ENCODE results near the gene DYNLT1.

DNA sequence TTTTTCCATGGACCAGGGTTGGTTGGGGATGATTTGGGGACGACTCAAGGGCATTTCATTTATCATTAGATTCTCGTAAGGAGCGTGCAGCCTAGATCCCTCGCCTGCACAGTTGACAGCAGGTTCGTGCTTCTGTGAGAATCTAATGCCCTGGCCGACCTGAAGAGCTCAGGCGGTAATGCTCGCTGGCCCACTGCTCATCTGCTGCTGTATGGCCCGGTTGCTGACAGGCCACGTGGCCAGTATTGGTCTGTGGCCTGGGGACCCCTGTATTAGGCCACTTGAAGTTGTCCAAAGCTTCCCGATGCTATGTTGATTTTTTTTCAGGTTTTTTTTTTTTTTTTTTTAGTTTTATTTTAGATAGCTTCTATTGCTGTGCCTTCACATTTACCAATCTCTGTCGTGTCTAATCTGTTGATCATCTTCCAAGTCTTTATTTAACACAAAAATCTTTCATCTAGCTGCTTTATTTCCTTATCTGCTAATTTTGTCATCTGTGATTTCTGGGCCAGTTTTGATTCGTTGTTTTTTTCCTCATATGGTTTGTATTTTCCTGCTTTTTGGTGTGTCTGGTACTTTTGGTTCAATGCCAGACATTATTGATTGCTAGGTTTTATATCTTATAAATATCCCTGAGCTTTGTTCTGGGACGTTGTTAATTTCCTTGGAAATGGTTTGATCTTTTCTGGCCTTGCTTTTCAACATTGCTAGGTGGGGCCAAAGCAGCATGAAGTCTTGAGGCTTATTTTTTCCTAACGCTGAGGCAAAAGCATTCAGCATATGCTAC lies 41.1 kb downstream of the DYNLT1 start:
- no peak for TF ChIP-seq EZH2 (IDR thresholded peaks at IDR 0.05; ENCODE audit: low read depth)
- TF ChIP-seq, protein P1, sequence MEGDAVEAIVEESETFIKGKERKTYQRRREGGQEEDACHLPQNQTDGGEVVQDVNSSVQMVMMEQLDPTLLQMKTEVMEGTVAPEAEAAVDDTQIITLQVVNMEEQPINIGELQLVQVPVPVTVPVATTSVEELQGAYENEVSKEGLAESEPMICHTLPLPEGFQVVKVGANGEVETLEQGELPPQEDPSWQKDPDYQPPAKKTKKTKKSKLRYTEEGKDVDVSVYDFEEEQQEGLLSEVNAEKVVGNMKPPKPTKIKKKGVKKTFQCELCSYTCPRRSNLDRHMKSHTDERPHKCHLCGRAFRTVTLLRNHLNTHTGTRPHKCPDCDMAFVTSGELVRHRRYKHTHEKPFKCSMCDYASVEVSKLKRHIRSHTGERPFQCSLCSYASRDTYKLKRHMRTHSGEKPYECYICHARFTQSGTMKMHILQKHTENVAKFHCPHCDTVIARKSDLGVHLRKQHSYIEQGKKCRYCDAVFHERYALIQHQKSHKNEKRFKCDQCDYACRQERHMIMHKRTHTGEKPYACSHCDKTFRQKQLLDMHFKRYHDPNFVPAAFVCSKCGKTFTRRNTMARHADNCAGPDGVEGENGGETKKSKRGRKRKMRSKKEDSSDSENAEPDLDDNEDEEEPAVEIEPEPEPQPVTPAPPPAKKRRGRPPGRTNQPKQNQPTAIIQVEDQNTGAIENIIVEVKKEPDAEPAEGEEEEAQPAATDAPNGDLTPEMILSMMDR (conservative IDR thresholded peaks at IDR 0.05) = no peak

Measured in PC-9 (cell line).